GM20000 (cell line): ENCODE measurements around the gene MRPS34.

ENCODE experiments used
- DNase-seq: peaks from one replicate; pipeline ENCODE4 v3.0.0; 2012; ENCODE audit warnings: low spot score
- CTCF ChIP-seq: IDR thresholded peaks from 2 replicates; pipeline ENCODE4 v1.5.1; 2012; ENCODE audit warnings: mild to moderate bottlenecking, control low read depth; ENCODE audit errors: extremely low read depth, missing control alignments

MRPS34 gene

GRCh38 chr16:1772908-1773702 lies at the start of gene MRPS34:
Gene MRPS34, minus strand, starts transcription at chr16:1773134. Its CDS starts 15 bp downstream, at chr16:1773119.
- peak; percentile 94 for DNase-seq
- peak; percentile 90 for TF ChIP-seq CTCF

- no peak for TF ChIP-seq CTCF
- no peak for DNase-seq
These were observed 49.1 kb upstream of the MRPS34 start for GRCh38 chr16:1821861-1822611.

- TF ChIP-seq CTCF, result no peak
These were observed 48.0 kb upstream of the MRPS34 start for GRCh38 chr16:1820946-1821290.

DNA sequence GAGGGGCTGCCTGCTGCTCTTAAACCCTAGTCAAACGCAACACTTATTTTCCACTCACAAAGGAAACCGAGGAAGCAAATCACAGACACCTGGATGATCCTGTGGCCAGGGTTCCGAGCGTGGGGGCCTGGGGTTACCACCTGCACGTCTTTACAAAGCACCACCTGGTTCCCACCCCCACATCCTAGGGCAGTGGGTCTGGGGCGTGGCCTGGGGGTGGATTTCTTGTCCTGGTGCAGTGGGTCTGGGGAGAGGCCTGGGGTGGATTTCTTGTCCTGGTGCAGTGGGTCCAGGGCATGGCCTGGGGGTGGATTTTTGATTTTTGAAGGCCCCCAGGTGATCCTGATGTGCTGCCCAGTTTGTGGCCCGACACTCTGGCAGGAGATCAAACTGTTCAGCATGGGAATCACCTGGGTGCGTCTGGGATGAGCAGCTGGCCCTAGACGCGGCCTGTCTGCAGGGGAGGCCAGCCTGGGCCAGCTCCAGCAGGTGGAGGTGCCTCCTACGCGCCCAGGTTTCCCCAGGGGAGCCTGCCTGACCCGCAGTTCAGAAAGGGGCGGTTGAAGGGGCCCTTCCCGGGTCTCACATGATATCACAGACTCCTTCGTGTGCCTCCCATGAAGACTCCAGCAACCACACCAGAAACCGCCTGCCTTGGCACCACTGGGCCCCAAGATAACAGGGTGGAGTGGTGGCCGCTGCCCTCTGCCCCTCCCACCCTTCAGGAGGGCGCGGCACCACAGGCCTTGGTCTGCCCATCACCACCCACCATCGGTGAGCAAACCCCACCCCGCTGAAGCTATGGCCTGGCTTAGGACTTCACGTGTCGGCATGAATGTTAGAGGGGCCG lies 47.4 kb upstream of the MRPS34 start:
- TF ChIP-seq CTCF, result no peak
- DNase-seq, result no peak

More at GRCh38 chr16:1820946-1821290, 48.0 kb upstream of the MRPS34 start:
- no peak for DNase-seq

- no peak for TF ChIP-seq CTCF
- DNase-seq, result no peak
These were observed 46.7 kb upstream of the MRPS34 start for GRCh38 chr16:1819611-1820010.

DNA sequence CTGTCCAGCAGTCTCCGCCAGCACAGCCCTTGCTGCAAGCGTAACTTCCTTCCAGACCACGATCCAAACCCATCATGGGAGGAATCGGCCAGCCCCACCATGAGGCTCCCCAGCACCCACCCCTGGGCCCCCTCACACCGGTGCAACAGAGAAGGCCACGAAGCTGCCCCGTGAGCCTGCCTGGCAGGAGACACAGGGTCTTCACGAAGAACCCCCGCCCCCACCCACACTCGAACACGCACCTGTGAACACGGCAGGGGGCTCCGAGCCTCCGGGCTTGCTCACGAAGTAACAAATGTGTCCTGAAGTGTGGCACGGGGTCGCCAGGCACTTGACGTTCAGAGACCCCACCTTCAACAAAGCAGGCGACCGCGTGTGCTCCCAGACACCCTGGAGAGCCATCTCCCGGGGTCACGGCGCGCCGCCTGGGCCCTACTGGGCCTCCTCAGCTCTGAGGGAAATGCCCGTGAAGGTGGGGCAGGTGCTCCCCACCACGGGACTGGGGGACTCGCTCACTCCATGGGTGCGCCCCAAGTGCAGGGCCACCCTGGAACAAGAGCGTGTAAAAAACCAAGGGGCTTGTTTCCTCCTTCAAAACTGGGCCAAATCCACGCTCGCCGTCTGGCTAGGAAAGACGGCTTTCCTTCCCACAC lies 46.1 kb upstream of the MRPS34 start:
- no peak for TF ChIP-seq CTCF
- DNase-seq, result no peak
